Glomerular visceral epithelial cell (primary cell): Measurements from ENCODE around the gene MMRN1.

Source experiments
- DNase-seq: peaks from one replicate; pipeline ENCODE4 v3.0.0-alpha.2; 2016; ENCODE audit errors: extremely low spot score

The MMRN1 gene

GRCh38 chr4:89997171-89997704, 102.6 kb downstream of the MMRN1 start:
- DNase-seq: no peak

GRCh38 chr4:89998469-89999011, 103.9 kb downstream of the MMRN1 start:
- no peak for DNase-seq

GRCh38 chr4:90001023-90001422, 106.4 kb downstream of the MMRN1 start:
- no peak for DNase-seq

- DNase-seq: no peak
Observed at GRCh38 chr4:90002441-90003062, 107.9 kb downstream of the MMRN1 start.
